K562 (cell line): ENCODE data around the gene DBT. TPM values are rescaled to one million over a fixed set of nuclear protein-coding genes. Genes with fewer than 3 reads are reported as not detected.

Experiments
- ATAC-seq: fragments of 200-7000 bp; cut with Tn5 transposase; 3 replicates; pipeline ENCODE4 v1.9.1; 2020; ENCODE audit warnings: moderate library complexity
- BruUV-seq: library from RNA; stranded (reverse); fragments of 400-500 nt; replicated peaks from 2 replicates; lab custom pipeline; 2021; lab: Mats Ljungman, UMichigan
- CTCF ChIA-PET: fragments of 300-600 bp; formaldehyde crosslinking; extraction: SDS; loops from one replicate; lab custom pipeline; 2021; ENCODE audit warnings: low intra/inter-chr PET ratio; lab: Yijun Ruan, JAX
- POLR2A ChIA-PET: fragments of 300-600, 350-650 bp; sonication (Branson Sonifier 250); formaldehyde crosslinking; extraction: SDS; loops from one replicate; lab custom pipeline; 2021; ENCODE audit warnings: antibody characterized with exemption, inconsistent platforms; lab: Yijun Ruan, JAX
- DNase-seq, 4 experiments: peaks; one replicate each; pipeline versions ENCODE4 v3.0.0 to v3.0.0-alpha.2; 2011 to 2018; ENCODE audit warnings: low spot score in 3 of 4, mixed read lengths in 3 of 4; ENCODE audit errors: extremely low read depth in 1 of 4
- FAIRE-seq: peaks from 2 replicates; lab custom pipeline; 2011; peaks lifted over from hg19 to GRCh38; lab: Jason Lieb, UNC
- H2AFZ ChIP-seq: 2 replicates; pipeline ENCODE4 v1.6.0; 2011; ENCODE audit warnings: low read depth, low read length, control low read depth, inconsistent platforms
- H3K27ac ChIP-seq: fragments of 200-600 bp; 3 replicates; pipeline ENCODE4 v1.8.0; 2011; ENCODE audit warnings: low read depth, mild to moderate bottlenecking, control low read depth, inconsistent platforms, low read length, moderate library complexity, mixed read lengths; ENCODE audit errors: extremely low read depth
- H3K27me3 ChIP-seq, 2 experiments: fragments of 300-600 bp in 1 of 2; 2 replicates in 1 of 2; 3 replicates in 1 of 2; pipeline versions ENCODE4 v1.6.0 to v1.8.0; 2011; ENCODE audit warnings: inconsistent platforms in 2 of 2, low read length in 2 of 2, mild to moderate bottlenecking in 1 of 2, mixed read lengths in 1 of 2, moderate library complexity in 1 of 2; ENCODE audit not compliant: control insufficient read depth in 2 of 2, insufficient read depth in 2 of 2
- H3K36me3 ChIP-seq: fragments of 300-600 bp; 3 replicates; pipeline ENCODE4 v1.8.0; 2011; ENCODE audit warnings: mild to moderate bottlenecking, low read length, inconsistent platforms; ENCODE audit not compliant: control insufficient read depth, insufficient read depth
- H3K4me1 ChIP-seq, 2 experiments: fragments of 200-600 bp in 1 of 2; replicated peaks in 1 of 2; 2 replicates in 1 of 2; 3 replicates in 1 of 2; pipeline versions ENCODE4 v1.5.1 to v1.8.0; 2011; ENCODE audit warnings: inconsistent platforms in 2 of 2, low read length in 2 of 2, mild to moderate bottlenecking in 1 of 2, mixed read lengths in 1 of 2, moderate library complexity in 1 of 2; ENCODE audit not compliant: control insufficient read depth in 2 of 2, insufficient read depth in 2 of 2
- H3K4me2 ChIP-seq: 2 replicates; pipeline ENCODE4 v1.6.1; 2011; ENCODE audit warnings: low read length, control low read depth, inconsistent platforms, mixed read lengths; ENCODE audit not compliant: insufficient read depth
- H3K4me3 ChIP-seq: fragments of 200-600 bp; sonication (generic), shearing (Covaris generic); 2 replicates; pipeline ENCODE4 v1.5.1; 2016; ENCODE audit warnings: control low read depth, inconsistent platforms
- H3K79me2 ChIP-seq: fragments of 200-600 bp; 3 replicates; pipeline ENCODE4 v1.8.0; 2011; ENCODE audit warnings: low read length, inconsistent platforms; ENCODE audit not compliant: control insufficient read depth, insufficient read depth
- H3K9ac ChIP-seq, 2 experiments: 2 replicates each; pipeline versions ENCODE4 v1.6.0 to v1.6.1; 2011; ENCODE audit warnings: low read depth in 2 of 2, low read length in 2 of 2, control low read depth in 1 of 2, inconsistent platforms in 1 of 2, mild to moderate bottlenecking in 1 of 2, mixed read lengths in 1 of 2; ENCODE audit not compliant: insufficient read depth in 1 of 2
- H3K9me1 ChIP-seq: one replicate; pipeline ENCODE4 v1.6.0; 2011; ENCODE audit warnings: inconsistent platforms, mild to moderate bottlenecking, low read length, moderate library complexity; ENCODE audit not compliant: control insufficient read depth, insufficient read depth
- H3K9me3 ChIP-seq: replicated peaks from 2 replicates; pipeline ENCODE4 v1.5.1; 2011; ENCODE audit warnings: low read depth, low read length, inconsistent platforms; ENCODE audit not compliant: control insufficient read depth, insufficient read depth
- H4K20me1 ChIP-seq: replicated peaks from 2 replicates; pipeline ENCODE4 v1.6.1; 2011; ENCODE audit warnings: low read length, inconsistent platforms, mixed read lengths; ENCODE audit not compliant: control insufficient read depth, insufficient read depth
- CBX3 ChIP-seq, 2 experiments: IDR thresholded peaks; 1 replicate in 1 of 2; 2 replicates in 1 of 2; pipeline ENCODE4 v1.6.1; 2012; ENCODE audit warnings: inconsistent platforms in 2 of 2, low read length in 2 of 2, borderline replicate concordance in 1 of 2, control low read depth in 1 of 2
- CEBPB ChIP-seq: fragments of 450-650 bp; IDR thresholded peaks from 2 replicates; pipeline ENCODE4 v1.6.1; 2016; ENCODE audit warnings: missing genetic modification characterization, missing compliant biosample characterization
- CHD4 ChIP-seq: fragments of 200-600 bp; sonication (generic); IDR thresholded peaks from 3 replicates; pipeline ENCODE4 v1.6.1; 2012; ENCODE audit warnings: low read depth, mild to moderate bottlenecking, mixed read lengths, low read length, inconsistent platforms; ENCODE audit not compliant: insufficient read depth, insufficient replicate concordance, poor library complexity, severe bottlenecking
- CTBP1 ChIP-seq: fragments of 450-650 bp; IDR thresholded peaks from 2 replicates; pipeline ENCODE4 v1.6.1; 2016; ENCODE audit warnings: borderline replicate concordance
- FOXA3 ChIP-seq, 2 experiments: fragments of 450-650 bp in 1 of 2; sonication (generic) in 1 of 2; formaldehyde crosslinking; IDR thresholded peaks in 1 of 2; conservative IDR thresholded peaks in 1 of 2; 2 replicates each; pipeline versions ENCODE4 v1.4.0 to v1.8.0; 2020 to 2022; ENCODE audit warnings: mild to moderate bottlenecking in 2 of 2, missing genetic modification reagents in 1 of 2
- TBL1XR1 ChIP-seq, 2 experiments: IDR thresholded peaks; 2 replicates each; pipeline ENCODE4 v1.6.1; 2012; ENCODE audit warnings: improper control_type of control experiment in 2 of 2, low read length in 2 of 2, mild to moderate bottlenecking in 1 of 2
- ZNF24 ChIP-seq: fragments of 450-650 bp; IDR thresholded peaks from 2 replicates; pipeline ENCODE4 v1.6.1; 2016
- ZNF764 ChIP-seq: fragments of 250-450 bp; sonication (Bioruptor Pico); IDR thresholded peaks from 2 replicates; pipeline ENCODE4 v1.4.0; 2020; ENCODE audit warnings: low read depth, mild to moderate bottlenecking, moderate library complexity
- WGBS: fragments of 100-300 bp; shearing (Covaris generic); methylation state at CpG from one replicate; pipeline ENCODE4 v1.1.6; 2016; ENCODE audit warnings: low coverage, mixed read lengths; ENCODE audit not compliant: insufficient coverage; ENCODE audit errors: missing lambda C conversion rate; 5-methylcytosine and 5-hydroxymethylcytosine counted together
- in situ Hi-C: fragments of 300-500 bp; cut with MboI; formaldehyde crosslinking; loops from 4 replicates; pipeline ENCODE4 v1.15.0; 2018; ENCODE audit warnings: inconsistent platforms, mixed read lengths
- intact Hi-C: fragments of 100-400 bp; cut with micrococcal nuclease; formaldehyde crosslinking; loops from 2 replicates; pipeline ENCODE4 v1.14.2; 2022
- polyA plus RNA-seq, 8 experiments: library from polyadenylated mRNA; depleted of rRNA in 4 of 8; stranded (reverse) in 5 of 8; unstranded in 3 of 8; fragments of >200 nt; fragmentation: Nextera tagmentation in 2 of 8; fragmentation: Illumina TruSeq in 1 of 8; extraction: Ambion mirVana in 2 of 8; extraction: Trizol in 1 of 8; gene quantifications; 2 replicates each; pipeline versions ENCODE4 v1.2.1 to v1.2.3, GENCODE V29; 2011 to 2014; ENCODE audit warnings: inconsistent platforms in 1 of 8, missing spikeins in 1 of 8
- total RNA-seq, 7 experiments: library from RNA; depleted of rRNA in 6 of 7; stranded (reverse); fragments of >200 nt in 6 of 7; fragmentation: Illumina TruSeq in 2 of 7; extraction: Trizol in 2 of 7; gene quantifications; 2 replicates each; pipeline versions ENCODE4 v1.2.1 to v1.2.3, GENCODE V29; 2011 to 2021; ENCODE audit warnings: low replicate concordance in 1 of 7
- TF ChIP-seq, protein P1 (sequence below), 2 experiments: fragments of 450-650 bp in 1 of 2; sonication (generic) in 1 of 2; formaldehyde crosslinking in 1 of 2; IDR thresholded peaks in 1 of 2; conservative IDR thresholded peaks in 1 of 2; 2 replicates each; pipeline versions ENCODE4 v1.6.1 to v1.8.1; 2016 to 2023; ENCODE audit warnings: mild to moderate bottlenecking in 2 of 2, moderate library complexity in 2 of 2, inconsistent platforms in 1 of 2, missing genetic modification reagents in 1 of 2

DBT gene
- total and polyA plus RNA-seq, 9 of the 15 experiments (the other 6 are each of a cell fraction or from before 2014, with no cell fraction given), result 2.7 to 13.5 (median 7.3) TPM

DNA sequence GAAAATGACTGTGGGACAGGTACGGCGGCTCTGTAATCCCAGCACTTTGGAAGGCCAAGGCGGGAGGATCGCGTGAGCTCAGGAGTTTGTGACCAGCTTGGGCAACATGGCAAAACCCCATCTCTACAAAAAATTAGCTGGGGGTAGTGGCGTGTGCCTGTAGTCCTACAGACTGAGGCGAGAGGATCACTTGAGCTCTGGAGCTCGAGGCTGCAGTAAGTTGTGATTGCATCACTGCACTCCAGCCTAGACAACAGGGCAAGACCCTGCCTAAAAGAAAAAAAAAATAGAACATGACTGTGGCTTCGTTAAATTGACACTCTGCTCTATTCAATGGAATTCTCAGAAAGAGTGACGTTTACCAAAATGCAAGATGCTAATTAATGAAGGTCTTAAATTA, 3.9 kb upstream of the DBT start:
- H3K4me2 ChIP-seq, result no peak overlapping the region
- H2AFZ ChIP-seq, result peak overlapping the region; percentile 64
- H3K27me3 ChIP-seq, result no peaks in the 10 kb centered on the region
- no peaks in the 10 kb centered on the region for H4K20me1 ChIP-seq
- no peak overlapping the region for H3K27ac ChIP-seq
- POLR2A ChIA-PET, result interaction anchor here (1.1 kb wide), 1 partner anchor 12 kb away, joined by 3 read pairs; no protein-coding TSS in a partner anchor
- peaks cover 1% of the 10 kb centered on the region; the same call in 2 of the 3 replicates for H3K36me3 ChIP-seq
- no peak for DNase-seq
- peaks cover 4 to 9% of the 10 kb centered on the region in 2 experiments; a peak in 4 of 5 replicates for H3K4me1 ChIP-seq
- ATAC-seq, result 0 out of 3 replicates have a peak, but pooled peaks have one; percentile 7
- BruUV-seq, result no TSS peak
- H3K9me3 ChIP-seq, result no peaks in the 10 kb centered on the region
- in situ Hi-C loops, result no loop called here
- H3K9me1 ChIP-seq, result no peaks in the 10 kb centered on the region
- no peak overlapping the region for H3K4me3 ChIP-seq
- intact Hi-C loops, result no loop called here
- no peak for FAIRE-seq
- H3K79me2 ChIP-seq, result peaks cover 11% of the 10 kb centered on the region
- no peak overlapping the region for H3K9ac ChIP-seq
- WGBS, result 44% methylated on average over 10 of the region's 10 CpGs
- CTCF ChIA-PET, result no interaction called here
- TF ChIP-seq, protein P1, sequence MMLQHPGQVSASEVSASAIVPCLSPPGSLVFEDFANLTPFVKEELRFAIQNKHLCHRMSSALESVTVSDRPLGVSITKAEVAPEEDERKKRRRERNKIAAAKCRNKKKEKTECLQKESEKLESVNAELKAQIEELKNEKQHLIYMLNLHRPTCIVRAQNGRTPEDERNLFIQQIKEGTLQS (IDR thresholded peaks at IDR 0.05), result peak; percentile 90
- TF ChIP-seq, protein P1 (CRISPR knock-in tag; conservative IDR thresholded peaks at IDR 0.05), result no peak
- peak; percentile 89 for TF ChIP-seq CEBPB (tag)
- no peak for TF ChIP-seq CTBP1
- TF ChIP-seq ZNF24, result no peak
- no peak for TF ChIP-seq CBX3 (IDR thresholded peaks at IDR 0.05; ENCODE audit: borderline replicate concordance in 1 of 2, low read length in 2 of 2)
- no peak for TF ChIP-seq FOXA3 (CRISPR knock-in tag; conservative IDR thresholded peaks at IDR 0.05 in 1 of 2, IDR thresholded peaks at IDR 0.05 in 1 of 2)
- TF ChIP-seq TBL1XR1 (IDR thresholded peaks at IDR 0.05; ENCODE audit: low read length in 2 of 2), result no peak
- no peak for TF ChIP-seq ZNF764 (CRISPR knock-in tag)
- no peak for TF ChIP-seq CHD4
